SW480 (cell line): ENCODE results near the gene WSCD1.
A peak's percentile ranks its signal among the peaks of the same experiment; 100 is the strongest.

ENCODE experiments used
- DNase-seq: peaks from one replicate; pipeline ENCODE4 v3.0.0-alpha.2; 2016; ENCODE audit warnings: low spot score

The WSCD1 gene

DNA sequence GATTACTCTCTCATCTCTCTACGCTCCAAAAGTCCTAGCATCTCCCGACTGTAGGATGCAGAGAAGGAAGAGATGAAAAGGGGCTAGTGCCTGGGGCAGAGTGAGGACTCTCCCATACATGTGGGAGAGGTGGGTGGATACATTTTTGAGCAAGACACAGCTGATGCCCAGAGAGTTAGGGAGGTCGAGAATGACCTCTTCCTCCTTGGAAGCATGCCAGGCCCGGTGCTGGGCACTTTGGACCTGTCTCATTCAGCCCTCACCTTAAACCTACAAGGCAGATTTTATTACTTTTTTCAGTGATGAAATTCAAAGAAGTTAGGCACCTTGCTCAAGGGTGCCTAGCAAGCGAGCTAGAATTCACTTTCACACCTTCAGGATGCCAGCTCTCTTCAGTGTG is 38.2 kb downstream of the WSCD1 start:
- DNase-seq = no peak

GRCh38 chr17:6108987-6109386 is 38.8 kb downstream of the WSCD1 start:
- no peak for DNase-seq

DNA sequence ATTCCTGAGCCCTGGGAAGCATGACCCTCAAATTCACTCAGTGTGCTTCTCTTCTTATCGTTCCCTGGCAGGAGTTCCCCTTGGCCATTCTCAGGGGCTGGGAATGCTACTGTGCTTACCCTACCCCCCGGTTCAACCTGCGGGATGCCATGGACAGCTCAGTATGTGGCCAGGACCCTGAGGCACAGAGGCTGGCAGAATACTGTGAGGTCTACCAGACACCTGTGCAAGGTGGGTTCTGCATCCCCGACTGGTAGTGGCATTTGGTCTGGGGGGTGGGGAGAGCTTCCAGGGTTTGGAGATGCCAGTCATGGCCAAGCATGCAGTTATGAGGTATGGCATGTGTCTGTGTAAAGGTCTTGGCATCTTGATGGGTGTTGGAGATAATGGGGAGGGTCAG is 39.4 kb downstream of the WSCD1 start:
- no peak for DNase-seq

DNA sequence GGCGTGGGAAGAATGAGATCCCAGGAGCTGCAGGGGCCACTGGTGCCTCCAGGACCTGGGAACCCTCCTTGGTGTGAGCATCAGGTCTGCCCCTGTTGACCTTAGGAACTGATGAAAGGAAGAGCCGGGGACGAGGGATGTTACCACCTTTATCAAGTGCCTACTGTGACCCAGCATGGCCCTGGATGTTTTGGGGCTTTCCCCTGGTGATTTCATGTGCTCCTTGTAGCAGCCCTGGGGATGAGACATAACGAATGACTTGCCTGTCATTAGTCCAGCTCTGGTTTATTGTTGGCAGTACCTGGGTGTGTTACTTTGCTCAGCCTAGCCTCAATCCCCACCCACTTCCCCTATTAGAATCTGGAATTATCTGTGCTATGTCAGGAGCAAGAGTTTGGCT is 39.9 kb downstream of the WSCD1 start:
- DNase-seq = no peak

DNA sequence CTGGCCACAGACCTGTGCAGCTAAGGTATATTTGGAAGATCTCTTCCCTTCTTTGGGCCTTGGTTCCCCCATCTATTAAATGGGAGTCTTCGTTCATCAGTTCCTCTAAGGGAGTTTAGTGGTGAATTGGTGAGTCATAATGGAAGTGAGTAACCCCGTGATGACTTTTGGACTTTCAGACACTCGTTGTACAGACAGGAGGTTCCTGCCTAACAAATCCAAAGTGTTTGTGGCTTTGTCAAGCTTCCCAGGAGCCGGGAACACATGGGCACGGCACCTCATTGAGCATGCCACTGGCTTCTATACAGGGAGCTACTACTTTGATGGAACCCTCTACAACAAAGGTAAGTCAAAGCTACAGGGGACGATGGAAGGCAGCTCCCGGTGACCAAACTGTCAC is 40.4 kb downstream of the WSCD1 start:
- DNase-seq = peak; percentile 77

GRCh38 chr17:6120351-6120750 is 50.2 kb downstream of the WSCD1 start:
- DNase-seq = no peak

DNA sequence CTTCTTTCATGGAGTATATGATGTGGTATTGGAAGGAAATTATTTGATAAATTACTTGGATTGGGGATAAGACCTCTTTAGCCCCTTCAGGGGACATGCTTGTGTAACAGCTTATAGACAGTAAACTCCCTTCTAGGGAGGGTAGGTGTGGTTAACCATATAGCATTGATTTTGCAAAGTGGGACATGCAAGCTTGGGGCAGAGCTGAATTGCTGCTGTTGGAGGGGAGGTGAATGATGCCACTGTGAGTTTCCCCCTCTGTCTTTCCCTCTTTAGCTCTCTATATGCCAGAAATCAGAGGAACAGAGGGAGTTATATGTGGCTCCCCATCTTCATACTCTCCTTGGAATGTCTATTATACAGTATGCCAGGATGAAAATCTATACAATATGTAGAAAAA is 54.7 kb downstream of the WSCD1 start:
- DNase-seq = no peak

DNA sequence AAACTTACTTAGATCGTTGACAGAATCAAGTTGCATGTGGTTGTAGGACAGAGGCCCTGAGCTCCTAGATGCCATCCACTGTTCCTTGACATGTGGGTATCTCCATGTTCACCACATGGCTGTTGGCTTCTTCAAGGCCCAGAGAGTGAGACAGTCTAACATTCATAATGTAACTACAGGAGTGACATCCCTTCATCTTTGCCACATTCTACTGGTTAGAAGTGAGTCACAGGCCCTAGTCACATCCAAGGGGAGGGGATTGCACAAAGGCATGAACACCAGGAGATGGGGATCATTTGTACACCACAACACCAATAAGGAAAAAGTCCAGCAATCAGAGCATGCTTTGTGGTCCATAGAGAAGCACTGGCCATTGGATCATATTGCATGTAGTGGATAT is 56.6 kb downstream of the WSCD1 start:
- DNase-seq = no peak

GRCh38 chr17:6134721-6135120 is 64.5 kb downstream of the WSCD1 start:
- no peak for DNase-seq

DNA sequence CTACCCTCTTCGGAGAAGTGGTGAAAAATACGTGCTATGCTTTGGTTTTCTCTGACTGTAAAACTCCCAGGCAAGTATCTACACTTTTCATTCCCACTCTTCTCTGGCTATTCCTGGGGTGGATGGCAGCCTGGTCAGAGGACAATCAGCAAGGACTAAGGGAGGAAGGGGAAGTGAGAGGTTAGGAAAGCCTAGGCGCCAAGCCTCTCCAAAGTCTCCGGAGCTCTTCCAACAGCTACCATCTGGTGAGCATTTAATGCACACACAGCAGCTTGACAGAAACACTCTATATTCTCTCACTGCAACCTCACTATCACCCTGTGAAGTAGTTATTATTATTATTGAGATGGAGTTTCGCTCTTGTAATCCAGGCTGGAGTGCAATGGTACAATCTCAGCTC is 65.1 kb downstream of the WSCD1 start:
- DNase-seq = no peak

- DNase-seq = no peak
Observed at GRCh38 chr17:6135996-6136395, 65.8 kb downstream of the WSCD1 start.

- DNase-seq = no peak
Observed at GRCh38 chr17:6137716-6138502, 67.7 kb downstream of the WSCD1 start.

DNA sequence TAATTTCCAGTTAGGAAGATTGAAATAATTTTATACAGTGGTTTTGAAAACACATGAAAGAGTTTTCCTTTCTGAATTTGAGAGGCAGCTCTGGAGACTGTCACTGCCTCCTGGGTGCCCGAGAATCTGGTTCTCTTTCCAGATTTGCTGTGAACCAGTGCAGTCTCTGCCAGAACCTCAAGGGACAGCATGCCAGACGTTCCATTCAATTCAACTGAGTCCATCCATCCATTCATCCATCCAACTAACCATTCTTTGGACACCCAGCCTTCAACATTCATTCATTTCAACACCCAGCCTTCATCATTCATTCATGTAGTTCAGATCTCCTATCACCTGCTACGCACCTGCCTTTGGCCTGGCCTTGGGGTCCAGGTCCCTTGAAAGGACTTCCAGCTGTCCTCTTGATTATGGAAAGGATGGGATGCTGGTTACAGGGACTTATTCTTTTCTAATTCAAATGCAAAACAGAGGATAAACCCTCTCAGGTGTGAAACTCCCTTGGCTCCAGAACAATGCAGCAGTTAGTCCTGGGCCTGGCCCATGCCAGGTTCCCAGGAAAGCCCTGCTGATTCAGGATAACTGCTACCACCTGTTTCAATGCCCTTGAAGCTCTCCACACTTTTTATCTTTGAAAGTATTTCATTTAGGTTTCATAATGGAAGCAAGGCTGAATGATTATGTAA is 68.7 kb downstream of the WSCD1 start:
- DNase-seq = no peak

DNA sequence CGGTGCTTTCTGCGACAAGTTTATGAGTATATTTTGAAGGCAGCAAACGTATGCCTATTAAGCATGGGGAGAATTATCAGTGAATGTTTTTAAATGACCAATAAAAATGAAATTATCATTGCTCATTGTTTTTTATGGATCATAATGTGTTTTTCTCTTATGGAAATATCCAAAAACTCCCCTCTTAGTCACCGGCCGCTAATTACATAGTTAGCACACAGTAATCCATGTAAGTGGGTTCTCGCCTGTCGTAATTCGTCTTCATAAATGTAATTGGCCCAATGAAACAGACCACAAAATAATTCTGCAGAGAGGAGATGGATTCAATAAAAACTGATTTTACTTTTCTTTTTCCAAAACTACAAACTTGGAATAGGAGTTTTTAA is 69.3 kb downstream of the WSCD1 start:
- DNase-seq = no peak

- DNase-seq = no peak
Observed at GRCh38 chr17:6140188-6140587, 70.0 kb downstream of the WSCD1 start.

GRCh38 chr17:6140728-6141330 is 70.7 kb downstream of the WSCD1 start:
- DNase-seq = no peak

- no peak for DNase-seq
Observed at GRCh38 chr17:6142701-6143100, 72.5 kb downstream of the WSCD1 start.

GRCh38 chr17:6145946-6146345 is 75.8 kb downstream of the WSCD1 start:
- no peak for DNase-seq

GRCh38 chr17:6147042-6147441 is 76.9 kb downstream of the WSCD1 start:
- DNase-seq = no peak

- no peak for DNase-seq
Observed at GRCh38 chr17:6153375-6153774, 83.2 kb downstream of the WSCD1 start.

GRCh38 chr17:6157716-6158115 is 87.5 kb downstream of the WSCD1 start:
- DNase-seq = no peak

GRCh38 chr17:6159541-6160231 is 89.5 kb downstream of the WSCD1 start:
- DNase-seq = no peak

DNA sequence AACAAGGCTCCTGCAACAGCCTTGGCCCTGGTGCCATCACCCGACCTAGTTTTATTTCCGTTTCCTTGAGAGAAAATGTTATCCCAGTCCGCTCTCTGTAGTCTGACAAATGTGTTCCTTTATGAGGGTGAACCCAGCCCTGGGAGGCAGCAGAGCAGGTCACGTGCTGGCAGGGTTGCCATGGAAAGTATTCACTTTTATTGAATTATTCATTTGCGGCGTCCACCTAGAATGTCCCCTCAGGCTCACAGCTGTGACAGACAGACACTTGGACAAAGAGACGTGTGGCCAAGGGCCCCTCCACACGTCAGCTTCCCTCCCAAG is 90.0 kb downstream of the WSCD1 start:
- DNase-seq = no peak
